Renal cortical epithelial cell (primary cell): ENCODE results near the gene ATOH8. TPM values are rescaled to one million over a fixed set of nuclear protein-coding genes. Genes with fewer than 3 reads are reported as not detected.

Source experiments
- DNase-seq: peaks from one replicate; pipeline ENCODE4 v3.0.0-alpha.2; 2011; ENCODE audit warnings: low read depth
- total RNA-seq: library from RNA; depleted of rRNA; stranded (reverse); fragments of >200 nt; gene quantifications from 2 replicates; pipeline ENCODE4 v1.2.3, GENCODE V29; 2014

ATOH8 gene
- total RNA-seq, 1 donor from 2014 or later, result 12.9 TPM

DNA sequence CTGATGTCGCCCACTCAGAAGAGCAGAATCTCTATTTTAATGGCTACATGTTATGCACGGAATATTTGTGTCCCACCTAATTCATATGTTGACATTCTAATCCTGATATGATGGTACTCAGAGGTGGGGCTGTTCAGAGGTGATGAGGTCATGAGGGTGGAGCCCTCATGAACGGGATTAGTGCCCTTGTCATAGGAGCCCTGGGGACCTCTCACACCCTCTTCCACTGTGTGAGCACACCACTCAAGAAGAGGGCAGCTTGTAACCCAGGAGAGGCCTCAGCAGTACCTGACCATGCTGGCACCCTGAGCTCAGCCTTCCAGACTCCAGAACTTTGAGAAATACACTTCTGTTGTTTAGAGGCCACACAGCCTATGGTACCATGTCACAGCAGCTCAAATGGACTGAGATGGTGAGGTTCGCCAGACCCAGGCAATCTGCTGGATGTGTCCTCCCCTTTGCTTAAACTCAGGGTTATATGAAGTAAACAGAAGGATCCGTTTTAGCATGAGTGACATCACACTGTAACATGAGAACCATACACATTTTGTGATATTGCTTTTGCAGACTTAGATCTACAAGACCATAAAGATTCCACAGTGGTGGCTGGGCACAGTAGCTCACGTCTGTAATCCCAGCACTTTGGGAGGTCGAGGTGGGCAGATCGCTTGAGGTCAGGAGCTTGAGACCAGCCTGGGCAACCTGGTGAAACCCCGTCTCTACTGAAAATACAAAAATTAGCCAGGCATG, 48.7 kb downstream of the ATOH8 start:
- DNase-seq, result no peak

GRCh38 chr2:85803704-85804425, 50.1 kb downstream of the ATOH8 start:
- no peak for DNase-seq

DNA sequence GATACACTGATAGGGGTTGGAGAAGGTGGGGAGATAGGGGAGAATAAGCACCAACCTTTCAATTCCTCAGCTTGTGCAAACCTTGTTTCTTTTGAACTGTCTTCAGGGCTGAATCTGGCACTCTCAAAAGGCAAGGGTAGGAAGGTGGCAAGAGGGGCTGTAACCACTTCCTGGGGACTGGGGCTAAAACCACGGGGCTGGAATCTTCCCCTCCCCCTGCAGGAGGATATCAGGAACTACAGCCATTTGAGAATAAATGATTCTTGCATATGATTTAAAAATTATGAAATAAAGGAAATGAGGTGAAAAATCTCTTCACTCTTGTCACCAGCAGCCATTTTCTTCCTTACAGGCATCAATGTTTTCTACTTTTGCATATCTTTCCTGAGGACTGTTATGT, 50.8 kb downstream of the ATOH8 start:
- DNase-seq, result peak; percentile 11

DNA sequence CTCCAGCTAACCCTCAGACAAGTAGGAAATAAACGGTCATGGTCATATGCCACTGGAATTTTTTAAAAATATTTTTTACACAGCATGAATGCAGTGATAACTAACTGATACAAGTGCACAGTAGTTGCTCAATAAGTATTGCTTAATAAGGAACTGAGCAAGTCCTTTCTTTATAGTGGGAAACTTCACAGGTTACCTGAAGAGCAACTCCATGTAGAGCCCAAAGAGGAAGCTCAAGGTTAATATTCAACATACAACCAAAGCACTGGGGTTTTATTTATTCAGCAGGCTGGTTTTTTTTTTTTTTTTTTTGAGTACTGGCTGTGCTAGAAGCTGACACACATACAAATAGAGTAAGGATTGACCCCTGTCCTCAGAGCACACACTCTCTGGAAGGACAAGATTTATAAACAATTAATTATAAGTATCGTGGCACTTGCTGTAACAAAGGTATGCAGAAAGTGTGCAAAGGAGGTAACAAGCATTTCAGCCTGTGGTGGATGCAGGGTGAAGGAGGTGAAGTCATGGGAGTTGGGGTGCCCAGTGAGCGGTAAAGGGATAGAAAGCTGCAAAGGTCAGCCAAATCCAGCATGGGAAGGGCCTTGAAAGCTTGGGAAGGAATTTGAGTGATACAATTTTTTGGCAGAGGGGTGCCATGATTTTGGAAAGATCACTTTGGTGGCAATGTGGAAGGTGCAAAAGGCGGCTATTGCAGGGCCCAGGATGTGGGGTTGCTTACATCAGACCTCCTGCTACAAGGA, 52.7 kb downstream of the ATOH8 start:
- peak; percentile 98 for DNase-seq

DNA sequence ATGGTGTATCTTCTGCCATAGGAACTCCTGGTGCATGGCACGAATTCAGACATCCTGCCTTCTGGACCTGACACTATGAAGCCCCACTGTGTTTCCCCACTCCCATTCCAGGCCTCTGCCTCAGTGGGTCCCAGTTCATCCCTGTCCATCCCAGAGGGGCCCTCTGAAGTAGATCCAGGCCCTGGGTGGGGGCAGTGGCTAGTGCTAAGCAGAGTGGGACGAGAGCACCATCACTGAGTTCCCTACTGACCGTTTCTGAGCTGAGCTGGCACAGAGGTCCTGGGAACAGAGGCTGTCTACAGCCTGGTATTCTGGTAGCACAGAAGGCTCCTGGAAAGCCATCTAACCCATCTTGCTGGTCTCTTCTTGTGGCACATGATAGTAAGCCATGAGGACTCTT, 54.0 kb downstream of the ATOH8 start:
- DNase-seq, result no peak

- no peak for DNase-seq
Measured at GRCh38 chr2:85810371-85811179, 56.8 kb downstream of the ATOH8 start.

DNA sequence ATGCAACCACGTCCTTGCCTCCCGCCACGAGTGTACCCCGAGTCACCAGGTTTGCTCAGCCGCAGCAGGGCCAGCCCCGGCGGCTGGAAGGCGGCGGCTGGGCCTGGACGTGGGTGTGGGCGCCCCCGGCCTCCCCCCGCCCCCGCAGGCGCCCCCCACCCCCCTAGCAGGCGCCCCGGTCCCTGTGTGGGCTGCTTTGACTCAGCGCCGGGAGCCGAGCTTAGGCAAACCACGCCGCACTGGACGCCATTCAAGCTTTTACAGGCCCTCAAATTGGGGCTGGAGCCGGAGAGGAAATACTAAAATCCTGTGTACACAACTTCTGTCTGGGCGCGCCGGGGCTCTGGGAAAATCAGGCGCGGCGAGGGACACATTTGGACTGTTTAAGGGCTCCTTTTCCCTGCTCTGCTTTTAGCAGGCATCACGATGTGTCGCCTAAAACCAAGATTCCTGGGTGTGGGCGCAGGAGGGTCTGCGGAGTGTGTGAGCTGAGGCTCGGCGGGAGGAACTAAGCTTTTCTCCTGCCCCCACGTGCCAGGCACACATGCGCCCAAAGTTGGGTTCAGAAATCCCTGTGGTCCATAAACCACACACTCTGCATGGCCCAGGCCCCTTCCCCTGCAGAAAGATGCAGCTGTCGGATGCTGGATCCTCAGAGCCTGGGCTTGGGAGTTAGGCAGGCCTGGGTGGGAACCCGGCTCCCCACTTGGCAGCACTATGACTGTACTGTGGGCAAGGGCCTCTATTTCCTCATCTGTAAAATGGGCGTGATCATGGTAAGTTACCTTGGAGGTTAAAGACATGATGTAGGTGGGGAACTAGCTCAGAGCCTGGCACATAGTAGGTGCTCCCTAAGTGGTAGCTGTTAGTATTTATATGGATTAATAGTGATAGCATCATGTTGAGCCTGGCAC, 57.6 kb downstream of the ATOH8 start:
- DNase-seq, result no peak

DNA sequence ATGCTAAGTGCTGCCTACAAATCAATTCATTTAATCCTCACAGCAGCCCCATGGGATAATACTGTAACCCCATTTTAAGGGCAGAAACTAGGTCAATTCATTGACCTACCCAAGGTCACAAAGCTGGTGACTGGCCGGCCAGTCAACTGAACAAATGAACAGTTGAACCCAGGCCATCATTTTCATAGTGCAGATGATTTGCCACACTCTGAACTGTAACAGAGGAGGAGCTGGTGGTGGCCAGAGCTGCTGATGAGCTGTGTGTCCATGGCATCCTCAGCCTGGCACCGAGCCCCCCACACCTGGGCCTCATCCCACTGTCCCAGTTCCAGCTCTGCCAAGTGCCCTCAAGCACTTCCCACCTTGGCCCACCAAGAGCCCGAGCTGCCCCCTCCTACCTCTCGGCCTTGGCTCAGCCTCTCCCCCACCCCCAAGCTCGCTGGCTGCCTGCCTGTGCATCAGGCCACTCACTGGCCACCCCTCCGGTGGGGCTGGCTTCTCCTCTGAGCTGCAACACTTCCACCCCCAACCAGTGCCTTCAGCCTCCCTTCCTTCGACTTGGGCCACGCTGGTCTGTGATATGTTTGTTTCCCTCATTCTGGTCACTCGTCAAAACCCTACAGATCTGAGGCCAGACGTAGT, 58.4 kb downstream of the ATOH8 start:
- no peak for DNase-seq

- no peak for DNase-seq
Measured at GRCh38 chr2:85813211-85813981, 59.6 kb downstream of the ATOH8 start.

DNA sequence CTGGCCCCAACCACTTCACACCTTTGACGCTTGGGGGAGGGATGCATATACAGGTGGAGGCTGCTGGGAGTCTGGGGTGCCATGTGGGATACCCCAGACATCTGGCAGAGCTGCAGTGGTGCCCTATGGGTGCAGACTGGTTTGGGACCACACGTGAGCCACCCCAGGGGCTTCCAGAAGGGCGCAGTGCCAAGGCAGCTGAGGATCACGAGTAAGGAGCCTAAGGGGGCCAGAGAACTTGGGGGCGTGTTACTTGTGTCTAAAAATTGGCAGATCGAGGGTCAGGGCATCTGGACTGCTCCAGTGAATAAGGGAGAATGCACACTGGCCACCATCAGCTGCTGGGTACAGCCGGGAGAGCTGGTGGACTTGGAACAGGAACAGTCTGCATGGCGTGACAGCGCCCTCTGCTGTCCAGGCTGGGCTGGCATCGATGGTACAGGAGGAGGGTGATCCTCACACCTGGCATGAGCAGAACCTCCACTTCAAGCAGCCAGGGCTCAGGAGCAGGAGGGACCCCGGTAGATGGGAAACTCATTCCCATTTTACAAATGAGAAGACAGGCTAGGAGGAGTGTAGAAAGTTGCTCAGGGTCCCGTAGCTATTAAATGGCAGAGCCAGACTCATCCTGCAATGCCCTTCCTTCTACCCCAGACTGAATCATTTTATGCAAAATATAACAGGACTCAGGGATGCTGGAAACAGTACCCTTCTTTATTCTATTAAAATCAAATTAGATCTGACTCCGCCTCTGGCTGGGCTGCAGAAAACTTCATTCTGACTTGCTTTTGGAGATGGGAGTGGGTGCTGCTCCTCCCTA, 60.4 kb downstream of the ATOH8 start:
- peak; percentile 73 for DNase-seq

- DNase-seq, result no peak
Measured at GRCh38 chr2:85814802-85815550, 61.2 kb downstream of the ATOH8 start.

- no peak for DNase-seq
Measured at GRCh38 chr2:85819811-85820510, 66.2 kb downstream of the ATOH8 start.

DNA sequence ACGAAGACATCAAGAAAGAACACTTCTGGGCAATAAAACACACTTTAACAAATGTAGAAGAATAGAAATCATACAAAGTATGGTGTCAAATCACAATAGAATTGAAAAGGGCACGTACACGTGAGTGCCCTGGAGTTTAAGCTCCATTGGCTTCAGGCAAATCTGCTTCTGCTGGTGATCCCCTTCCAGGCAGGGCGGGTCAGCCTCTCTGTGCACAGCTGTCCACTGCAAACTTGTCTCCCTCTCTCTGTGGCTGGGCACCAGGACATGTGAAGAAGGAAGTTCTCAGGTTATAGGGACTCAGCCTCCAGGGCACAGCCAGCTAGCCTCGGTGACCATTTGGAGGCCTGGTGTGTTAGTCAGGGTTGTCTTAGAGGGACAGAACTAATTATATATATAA, 69.0 kb downstream of the ATOH8 start:
- no peak for DNase-seq

GRCh38 chr2:85823951-85824350, 70.2 kb downstream of the ATOH8 start:
- no peak for DNase-seq

- DNase-seq, result peak; percentile 3
Measured at GRCh38 chr2:85826990-85827878, 73.4 kb downstream of the ATOH8 start.
